HepG2 (cell line): ENCODE measurements around the gene TP53TG5. TPM values are rescaled to one million over a fixed set of nuclear protein-coding genes. Genes with fewer than 3 reads are reported as not detected.
A peak's percentile ranks its signal among the peaks of the same experiment; 100 is the strongest.

ENCODE experiments used
- DZIP1 ChIP-seq: sonication (generic); formaldehyde crosslinking; IDR thresholded peaks from 2 replicates; pipeline ENCODE4 v1.5.0; 2020; ENCODE audit warnings: mild to moderate bottlenecking, missing genetic modification reagents
- GLI4 ChIP-seq: sonication (generic); formaldehyde crosslinking; IDR thresholded peaks from 2 replicates; pipeline ENCODE4 v1.5.1; 2020; ENCODE audit warnings: missing genetic modification reagents, mild to moderate bottlenecking, moderate library complexity, borderline replicate concordance
- HDAC6 ChIP-seq: fragments of 200-600 bp; sonication (generic); IDR thresholded peaks from 2 replicates; pipeline ENCODE4 v1.7.0; 2017; ENCODE audit warnings: mild to moderate bottlenecking, antibody characterized with exemption, low read length, low read depth
- HNRNPL ChIP-seq: fragments of 200-400 bp; formaldehyde crosslinking; IDR thresholded peaks from 2 replicates; pipeline ENCODE4 v1.6.1; 2017; ENCODE audit warnings: mild to moderate bottlenecking, low read depth, low read length
- MIER2 ChIP-seq: IDR thresholded peaks from 2 replicates; pipeline ENCODE4 v1.6.1; 2016; ENCODE audit warnings: missing biosample characterization, missing genetic modification reagents
- MIER3 ChIP-seq: IDR thresholded peaks from 2 replicates; pipeline ENCODE4 v1.6.1; 2016; ENCODE audit warnings: missing compliant biosample characterization, borderline replicate concordance
- PRDM15 ChIP-seq: sonication (generic); formaldehyde crosslinking; IDR thresholded peaks from 2 replicates; pipeline ENCODE4 v1.4.0; 2020; ENCODE audit warnings: missing genetic modification reagents
- SKIL ChIP-seq: sonication (generic); formaldehyde crosslinking; IDR thresholded peaks from 2 replicates; pipeline ENCODE4 v1.8.0; 2022; ENCODE audit warnings: missing genetic modification reagents, mild to moderate bottlenecking, moderate library complexity, borderline replicate concordance
- SRF ChIP-seq: IDR thresholded peaks from 2 replicates; pipeline ENCODE4 v1.6.1; 2011; ENCODE audit warnings: mild to moderate bottlenecking, low read depth, low read length, moderate library complexity
- THAP11 ChIP-seq: IDR thresholded peaks from 2 replicates; pipeline ENCODE4 v1.6.1; 2016; ENCODE audit warnings: missing biosample characterization, missing genetic modification reagents
- WIZ ChIP-seq: sonication (generic); formaldehyde crosslinking; IDR thresholded peaks from 2 replicates; pipeline ENCODE4 v1.5.1; 2020; ENCODE audit warnings: mild to moderate bottlenecking, missing genetic modification reagents
- ZBTB38 ChIP-seq: sonication (generic); formaldehyde crosslinking; IDR thresholded peaks from 2 replicates; pipeline ENCODE4 v1.5.1; 2020; ENCODE audit warnings: mild to moderate bottlenecking, missing genetic modification reagents
- ZBTB49 ChIP-seq: sonication (generic); formaldehyde crosslinking; IDR thresholded peaks from 2 replicates; pipeline ENCODE4 v1.4.0; 2020; ENCODE audit warnings: missing genetic modification reagents, borderline replicate concordance
- ZNF709 ChIP-seq: sonication (generic); formaldehyde crosslinking; IDR thresholded peaks from 2 replicates; pipeline ENCODE4 v1.5.0; 2020; ENCODE audit warnings: mild to moderate bottlenecking, missing genetic modification reagents
- polyA plus RNA-seq, 8 experiments: library from polyadenylated mRNA; depleted of rRNA in 3 of 8; stranded (reverse) in 7 of 8; unstranded in 1 of 8; fragments of >200 nt; fragmentation: Illumina TruSeq in 4 of 8; extraction: Trizol in 4 of 8; gene quantifications; 2 replicates each; pipeline versions ENCODE4 v1.2.1 to v1.2.3, GENCODE V29; 2011 to 2016; ENCODE audit warnings: low read depth in 4 of 8, missing spikeins in 1 of 8, mixed read lengths in 1 of 8; ENCODE audit not compliant: insufficient read depth in 1 of 8
- total RNA-seq, 5 experiments: library from RNA; depleted of rRNA; stranded (reverse); fragments of >200 nt; fragmentation: Illumina TruSeq; extraction: Trizol; gene quantifications; 2 replicates each; pipeline ENCODE4 v1.2.3, GENCODE V29; 2016; ENCODE audit warnings: low read depth in 1 of 5

Gene TP53TG5
- total and polyA plus RNA-seq, 2 of the 13 experiments (the other 11 are each of a cell fraction or from before 2014, with no cell fraction given), result 0.11 TPM; not detected in 1

- TF ChIP-seq SKIL (peak; percentile 31; the same call in 1 of the 2 replicates), ZNF709 (CRISPR knock-in tag) (peak; percentile 84; the same call in 1 of the 2 replicates), PRDM15 (CRISPR knock-in tag) (no peak), DZIP1 (CRISPR knock-in tag) (peak; percentile 37; the same call in 1 of the 2 replicates), HNRNPL (peak; percentile 66; the same call in 1 of the 2 replicates), THAP11 (CRISPR knock-in tag) (peak; percentile 45; the same call in 1 of the 2 replicates), SRF (no peak), WIZ (CRISPR knock-in tag) (peak; percentile 71; the same call in 1 of the 2 replicates), GLI4 (CRISPR knock-in tag) (no peak), ZBTB38 (peak; percentile 86), MIER3 (CRISPR knock-in tag) (no peak), ZBTB49 (0 out of 2 replicates have a peak, but pooled peaks have one; percentile 31), HDAC6 (no peak), MIER2 (CRISPR knock-in tag) (no peak)
Measured at GRCh38 chr20:45347936-45348778, 30.0 kb downstream of the TP53TG5 start, which contains the start of gene SDC4 (continued).
